Lower leg skin (tissue), 4 donors: ENCODE results near the gene DHRS9. TPM values are rescaled to one million over a fixed set of nuclear protein-coding genes. Genes with fewer than 3 reads are reported as not detected.
"Not testable (repeated sequence)": the region's sequence is repeated elsewhere in the genome, so short reads cannot be mapped to it uniquely, and the experiment has no call there.

Experiments used
- DNase-seq, 2 donors: peaks; one replicate each; pipeline ENCODE4 v3.0.0-alpha.2; 2019; ENCODE audit warnings: low spot score in 2 of 2
- H3K4me3 ChIP-seq: fragments of 200-600 bp; sonication (generic); 2 replicates; pipeline ENCODE4 v1.5.1; 2017; ENCODE audit warnings: mild to moderate bottlenecking, low read depth; ENCODE audit not compliant: poor library complexity, severe bottlenecking
- CTCF ChIP-seq, 3 donors: fragments of 450-650 bp; IDR thresholded peaks; one replicate each; pipeline ENCODE4 v1.5.1; 2016; ENCODE audit warnings: antibody characterized with exemption in 3 of 3, mild to moderate bottlenecking in 3 of 3, moderate library complexity in 2 of 3
- POLR2A ChIP-seq, 2 donors: fragments of 450-650 bp; IDR thresholded peaks; one replicate each; pipeline ENCODE4 v1.6.1; 2016 to 2017; ENCODE audit warnings: antibody characterized with exemption in 2 of 2, mild to moderate bottlenecking in 1 of 2, moderate library complexity in 1 of 2
- WGBS, 2 donors: methylation state at CpG; one replicate each; pipeline ENCODE4 v1.1.5; 2018; 5-methylcytosine and 5-hydroxymethylcytosine counted together
- intact Hi-C: fragments of 100-400 bp; cut with DNase I; formaldehyde crosslinking; loops from one replicate; pipeline ENCODE4 v1.15.0; 2023; ENCODE audit warnings: low total_unique reads
- total RNA-seq, 4 donors: library from RNA; depleted of rRNA; stranded (reverse); fragments of >200 nt; gene quantifications; one replicate each; pipeline ENCODE4 v1.1.0, GENCODE V29; 2016

Gene DHRS9
- total RNA-seq, 4 donors from 2014 or later: 1.4 to 3.4 (median 1.9) TPM; not detected in 1

- H3K4me3 ChIP-seq: no peak overlapping the region
- TF ChIP-seq CTCF (IDR thresholded peaks at IDR 0.05) (no peak), POLR2A (IDR thresholded peaks at IDR 0.05) (no peak)
- intact Hi-C loops: loop anchor here (5.0 kb wide), 1 partner anchor 167 kb away; no protein-coding TSS in a partner anchor
- WGBS, 2 donors: 90 to 92% methylated on average over 5 of the region's 5 CpGs
- no peak for DNase-seq
Observed at GRCh38 chr2:169129703-169130243, 60.4 kb downstream of the DHRS9 start.

GRCh38 chr2:169131587-169132512, 62.5 kb downstream of the DHRS9 start:
- DNase-seq: no peak
- H3K4me3 ChIP-seq: no peak overlapping the region
- intact Hi-C loops: loop anchor here (5.0 kb wide), 1 partner anchor 170 kb away; no protein-coding TSS in a partner anchor
- TF ChIP-seq CTCF (IDR thresholded peaks at IDR 0.05): no peak
- no peak for TF ChIP-seq POLR2A (IDR thresholded peaks at IDR 0.05)
- 30 to 32% methylated on average over 9 of the region's 9 CpGs for WGBS, 2 donors

- intact Hi-C loops: loop anchor here (5.0 kb wide), 1 partner anchor 172 kb away; no protein-coding TSS in a partner anchor
- DNase-seq, H3K4me3 ChIP-seq: not testable (repeated sequence)
- WGBS, 2 donors: 81 to 87% methylated on average over 6 of the region's 6 CpGs
Observed at GRCh38 chr2:169134272-169134671, 64.9 kb downstream of the DHRS9 start.

GRCh38 chr2:169136428-169136827, 67.1 kb downstream of the DHRS9 start:
- H3K4me3 ChIP-seq, DNase-seq, intact Hi-C loops: not testable (repeated sequence)
- 69 to 88% methylated on average over 5 of the region's 5 CpGs for WGBS, 2 donors

GRCh38 chr2:169136885-169137534, 67.6 kb downstream of the DHRS9 start:
- no peak for DNase-seq
- H3K4me3 ChIP-seq: no peak overlapping the region
- whole genome bisulfite sequencing, 2 donors: 64 to 86% methylated on average over 3 of the region's 3 CpGs
- intact Hi-C loops: no loop called here
- no peak for TF ChIP-seq CTCF (IDR thresholded peaks at IDR 0.05)
- TF ChIP-seq POLR2A (IDR thresholded peaks at IDR 0.05): no peak

GRCh38 chr2:169137924-169138323, 68.6 kb downstream of the DHRS9 start:
- TF ChIP-seq POLR2A (IDR thresholded peaks at IDR 0.05) (no peak), CTCF (IDR thresholded peaks at IDR 0.05) (no peak)
- intact Hi-C loops: no loop called here

More at GRCh38 chr2:169137924-169138323, 68.6 kb downstream of the DHRS9 start:
- DNase-seq: no peak
- WGBS, 2 donors: 53 to 55% methylated on average over 2 of the region's 2 CpGs
- H3K4me3 ChIP-seq: no peak overlapping the region
